PC-3 (cell line): ENCODE data around the gene CACTIN. TPM values are rescaled to one million over a fixed set of nuclear protein-coding genes. Genes with fewer than 3 reads are reported as not detected.

Experiments used
- ATAC-seq: fragments of 200-7000 bp; cut with Tn5 transposase; 2 replicates; pipeline ENCODE4 v1.9.1; 2020; ENCODE audit warnings: mild to moderate bottlenecking, moderate library complexity
- BruUV-seq: library from RNA; stranded (reverse); fragments of 400-500 nt; replicated peaks from 2 replicates; lab custom pipeline; 2021; lab: Mats Ljungman, UMichigan
- CTCF ChIA-PET: fragments of 300-600 bp; sonication (Branson Sonifier 250); formaldehyde crosslinking; loops from one replicate; lab custom pipeline; 2022; ENCODE audit warnings: antibody characterized with exemption; lab: Charles Lee
- POLR2A ChIA-PET: fragments of 300-600 bp; sonication (Branson Sonifier 250); formaldehyde crosslinking; loops from one replicate; lab custom pipeline; 2022; ENCODE audit warnings: antibody characterized with exemption; ENCODE audit not compliant: unreplicated experiment; lab: Charles Lee
- DNase-seq: peaks from one replicate; pipeline ENCODE4 v3.0.0-alpha.2; 2015
- H2AFZ ChIP-seq: fragments of 300-600 bp; sonication (generic); 2 replicates; pipeline ENCODE4 v1.6.0; 2016; ENCODE audit warnings: antibody characterized with exemption, low read length
- H3F3A ChIP-seq: fragments of 300-600 bp; sonication (generic); one replicate; pipeline ENCODE4 v1.6.0; 2017; ENCODE audit warnings: antibody characterized with exemption, low read length, control low read depth, mild to moderate bottlenecking; ENCODE audit not compliant: unreplicated experiment
- H3K27ac ChIP-seq: fragments of 300-600 bp; sonication (generic); 2 replicates; pipeline ENCODE4 v1.5.1; 2016; ENCODE audit warnings: mild to moderate bottlenecking, low read length
- H3K27me3 ChIP-seq: fragments of 300-600 bp; sonication (generic); 2 replicates; pipeline ENCODE4 v1.6.1; 2016; ENCODE audit warnings: low read length, mixed read lengths
- H3K36me3 ChIP-seq: fragments of 300-600 bp; sonication (generic); 2 replicates; pipeline ENCODE4 v1.6.1; 2016; ENCODE audit warnings: low read depth, mixed run types, low read length, mixed read lengths
- H3K4me1 ChIP-seq: fragments of 300-600 bp; sonication (generic); 2 replicates; pipeline ENCODE4 v1.5.1; 2016; ENCODE audit warnings: low read length; ENCODE audit not compliant: insufficient read depth
- H3K4me2 ChIP-seq: fragments of 300-600 bp; sonication (generic); 2 replicates; pipeline ENCODE4 v1.6.0; 2016; ENCODE audit warnings: low read length
- H3K4me3 ChIP-seq: fragments of 300-600 bp; sonication (generic); 2 replicates; pipeline ENCODE4 v1.5.1; 2016; ENCODE audit warnings: mild to moderate bottlenecking, low read length, mixed read lengths
- H3K79me2 ChIP-seq: fragments of 300-600 bp; sonication (generic); 2 replicates; pipeline ENCODE4 v1.6.1; 2017; ENCODE audit warnings: low read length, mixed read lengths
- H3K9ac ChIP-seq: fragments of 300-600 bp; sonication (generic); 2 replicates; pipeline ENCODE4 v1.6.0; 2016; ENCODE audit warnings: mild to moderate bottlenecking, low read length
- H3K9me2 ChIP-seq: fragments of 300-600 bp; sonication (generic); replicated peaks from 2 replicates; pipeline ENCODE4 v1.6.1; 2016; ENCODE audit warnings: mixed run types, low read length, mixed read lengths
- H3K9me3 ChIP-seq: fragments of 300-600 bp; sonication (generic); 2 replicates; pipeline ENCODE4 v1.6.1; 2016; ENCODE audit warnings: low read length, mixed read lengths
- H4K20me1 ChIP-seq: fragments of 300-600 bp; sonication (generic); 2 replicates; pipeline ENCODE4 v1.6.1; 2016; ENCODE audit warnings: low read length, mixed read lengths
- EZH2 ChIP-seq: fragments of 300-600 bp; sonication (generic); IDR thresholded peaks from one replicate; pipeline ENCODE4 v1.6.1; 2017; ENCODE audit warnings: antibody characterized with exemption, mild to moderate bottlenecking, low read length; ENCODE audit not compliant: unreplicated experiment
- EZH2phosphoT487 ChIP-seq: fragments of 300-600 bp; sonication (generic); IDR thresholded peaks from 2 replicates; pipeline ENCODE4 v1.6.1; 2018; ENCODE audit warnings: mild to moderate bottlenecking, antibody characterized with exemption, low read length, borderline replicate concordance
- intact Hi-C: fragments of 100-400 bp; cut with micrococcal nuclease; formaldehyde crosslinking; loops from 2 replicates; pipeline ENCODE4 v1.9.0; 2023
- total RNA-seq: library from RNA; depleted of rRNA; stranded (reverse); fragments of >200 nt; gene quantifications from 2 replicates; pipeline ENCODE4 v1.2.3, GENCODE V29; 2014
- TF ChIP-seq, protein P1 (sequence below): fragments of 300-600 bp; sonication (generic); conservative IDR thresholded peaks from 2 replicates; pipeline ENCODE4 v1.5.1; 2017; ENCODE audit warnings: antibody characterized with exemption, low read depth, mild to moderate bottlenecking, low read length

The CACTIN gene
- total RNA-seq, 1 experiment from 2014 or later, result 47.8 TPM

GRCh38 chr19:3609779-3610719, 16.5 kb downstream of the CACTIN start:
- Histone ChIP-seq H3K4me2 (no peak overlapping the region), H3K27me3 (no peaks in the 10 kb centered on the region), H3F3A (no peaks in the 10 kb centered on the region), H3K4me1 (peaks cover 16% of the 10 kb centered on the region; the same call in 1 of the 2 replicates), H3K9ac (no peak overlapping the region), H3K36me3 (no peaks in the 10 kb centered on the region), H3K79me2 (no peaks in the 10 kb centered on the region), H3K9me2 (no peaks in the 10 kb centered on the region), H3K4me3 (no peak overlapping the region), H3K27ac (no peak overlapping the region), H4K20me1 (no peaks in the 10 kb centered on the region), H3K9me3 (no peaks in the 10 kb centered on the region), H2AFZ (no peak overlapping the region)
- ATAC-seq (no peak), DNase-seq (peak; percentile 10)
- no TSS peak for BruUV-seq
- POLR2A ChIA-PET, result no interaction called here
- CTCF ChIA-PET, result no interaction called here
- intact Hi-C loops, result no loop called here
- TF ChIP-seq EZH2phosphoT487 (no peak), EZH2 (no peak)

GRCh38 chr19:3608750-3609322, 17.8 kb downstream of the CACTIN start:
- no TSS peak for BruUV-seq
- no peak overlapping the region for H3K4me3 ChIP-seq
- CTCF ChIA-PET, result no interaction called here
- no peak for DNase-seq
- H3K4me1 ChIP-seq, result peaks cover 16% of the 10 kb centered on the region; the same call in 1 of the 2 replicates
- no peaks in the 10 kb centered on the region for H3K79me2 ChIP-seq
- no peak for ATAC-seq
- no peaks in the 10 kb centered on the region for H3K36me3 ChIP-seq
- no peak overlapping the region for H3K9ac ChIP-seq
- intact Hi-C loops, result no loop called here
- TF ChIP-seq, protein P1, sequence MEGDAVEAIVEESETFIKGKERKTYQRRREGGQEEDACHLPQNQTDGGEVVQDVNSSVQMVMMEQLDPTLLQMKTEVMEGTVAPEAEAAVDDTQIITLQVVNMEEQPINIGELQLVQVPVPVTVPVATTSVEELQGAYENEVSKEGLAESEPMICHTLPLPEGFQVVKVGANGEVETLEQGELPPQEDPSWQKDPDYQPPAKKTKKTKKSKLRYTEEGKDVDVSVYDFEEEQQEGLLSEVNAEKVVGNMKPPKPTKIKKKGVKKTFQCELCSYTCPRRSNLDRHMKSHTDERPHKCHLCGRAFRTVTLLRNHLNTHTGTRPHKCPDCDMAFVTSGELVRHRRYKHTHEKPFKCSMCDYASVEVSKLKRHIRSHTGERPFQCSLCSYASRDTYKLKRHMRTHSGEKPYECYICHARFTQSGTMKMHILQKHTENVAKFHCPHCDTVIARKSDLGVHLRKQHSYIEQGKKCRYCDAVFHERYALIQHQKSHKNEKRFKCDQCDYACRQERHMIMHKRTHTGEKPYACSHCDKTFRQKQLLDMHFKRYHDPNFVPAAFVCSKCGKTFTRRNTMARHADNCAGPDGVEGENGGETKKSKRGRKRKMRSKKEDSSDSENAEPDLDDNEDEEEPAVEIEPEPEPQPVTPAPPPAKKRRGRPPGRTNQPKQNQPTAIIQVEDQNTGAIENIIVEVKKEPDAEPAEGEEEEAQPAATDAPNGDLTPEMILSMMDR, result no peak
- TF ChIP-seq EZH2phosphoT487, result no peak
- no peak for TF ChIP-seq EZH2
- no peak overlapping the region for H2AFZ ChIP-seq
- H4K20me1 ChIP-seq, result no peaks in the 10 kb centered on the region
- H3K4me2 ChIP-seq, result no peak overlapping the region
- no peak overlapping the region for H3K27ac ChIP-seq
- no peaks in the 10 kb centered on the region for H3K27me3 ChIP-seq
- H3K9me2 ChIP-seq, result no peaks in the 10 kb centered on the region
- H3K9me3 ChIP-seq, result no peaks in the 10 kb centered on the region
- POLR2A ChIA-PET, result no interaction called here
- H3F3A ChIP-seq, result no peaks in the 10 kb centered on the region

DNA sequence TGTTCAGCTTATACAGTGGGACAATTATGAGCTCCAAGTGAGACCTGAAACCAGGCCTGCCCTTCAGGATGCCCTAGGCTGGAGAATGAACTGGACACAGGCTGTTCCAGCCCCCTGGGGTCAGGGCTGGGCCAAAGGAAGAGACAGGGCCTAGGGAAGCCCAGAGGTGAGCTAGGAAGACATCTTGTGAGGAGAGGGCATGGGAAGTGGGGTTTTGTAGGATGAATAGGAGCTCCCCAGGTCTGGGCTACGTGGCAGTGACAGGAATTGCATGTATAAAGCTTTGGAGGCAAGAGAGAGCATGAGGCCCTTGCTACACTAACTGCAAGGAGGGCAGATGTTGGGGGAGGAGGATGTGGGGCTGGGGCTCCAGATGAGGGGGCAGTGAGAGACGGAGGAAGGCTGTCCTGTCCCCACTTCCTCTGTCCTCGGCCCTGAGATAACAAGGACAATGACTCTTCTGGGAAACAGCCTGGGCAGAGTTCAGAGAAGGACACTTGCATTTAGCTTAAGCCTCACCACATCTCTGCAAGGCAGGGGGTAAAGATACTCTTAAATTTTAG, 18.4 kb downstream of the CACTIN start:
- H3K27ac ChIP-seq, result no peak overlapping the region
- peaks cover 16% of the 10 kb centered on the region; the same call in 1 of the 2 replicates for H3K4me1 ChIP-seq
- H4K20me1 ChIP-seq, result no peaks in the 10 kb centered on the region
- ChIA-PET POLR2A (no interaction called here), CTCF (interaction anchor here (0.5 kb wide), 1 partner anchor 99 kb away, joined by 6 read pairs; no protein-coding TSS in a partner anchor)
- H3K36me3 ChIP-seq, result no peaks in the 10 kb centered on the region
- H3K79me2 ChIP-seq, result no peaks in the 10 kb centered on the region
- H3K9me3 ChIP-seq, result no peaks in the 10 kb centered on the region
- H3K9ac ChIP-seq, result no peak overlapping the region
- no peak for TF ChIP-seq EZH2phosphoT487
- TF ChIP-seq, protein P1, result no peak
- no peak for TF ChIP-seq EZH2
- H3K9me2 ChIP-seq, result no peaks in the 10 kb centered on the region
- no peaks in the 10 kb centered on the region for H3K27me3 ChIP-seq
- intact Hi-C loops, result no loop called here
- H3F3A ChIP-seq, result no peaks in the 10 kb centered on the region
- H3K4me2 ChIP-seq, result peak overlapping the region; percentile 88
- DNase-seq (no peak), ATAC-seq (no peak)
- no TSS peak for BruUV-seq
- H2AFZ ChIP-seq, result peak overlapping the region; percentile 69; the same call in 1 of the 2 replicates
- H3K4me3 ChIP-seq, result peak overlapping the region; percentile 66; the same call in 1 of the 2 replicates
